Measurements from ENCODE around the gene REV3L. TPM values are rescaled to one million over a fixed set of nuclear protein-coding genes. Genes with fewer than 3 reads are reported as not detected.

REV3L gene
- total and polyA plus RNA-seq, 2 of the 8 experiments (the other 6 are each of a cell fraction or from before 2014, with no cell fraction given) = 2.1 to 6.6 TPM

- no peaks in the 10 kb centered on the region for H3K4me1 ChIP-seq (replicated peaks in 1 of 4; ENCODE audit: control insufficient read depth in 3 of 4, insufficient read depth in 4 of 4, low read length in 3 of 4)
Measured at GRCh38 chr6:111407686-111408085, 75.3 kb downstream of the REV3L start.

More at GRCh38 chr6:111407686-111408085, 75.3 kb downstream of the REV3L start:
- ChIA-PET POLR2A (ENCODE audit: partially characterized antibody) (no interaction called here), CTCF (ENCODE audit: partially characterized antibody) (no interaction called here)
- no peak overlapping the region for H3K4me3 ChIP-seq (ENCODE audit: extremely low read depth in 1 of 4, insufficient read depth in 2 of 4, low read depth in 3 of 4, low read length in 4 of 4)
- H3K9me3 ChIP-seq (ENCODE audit: insufficient read depth in 2 of 2, low read depth in 1 of 2, low read length in 1 of 2) = no peaks in the 10 kb centered on the region
- no peak overlapping the region for H2AK5ac ChIP-seq (ENCODE audit: low read depth, low read length)
- FAIRE-seq (no peak), DNase-seq (ENCODE audit: low read depth in 1 of 2, low spot score in 2 of 2) (no peak)
- H3K4me2 ChIP-seq (ENCODE audit: insufficient read depth in 1 of 2, low read depth in 2 of 2, low read length in 2 of 2) = no peak overlapping the region
- no peak overlapping the region for H4K5ac ChIP-seq (ENCODE audit: insufficient read length, low read depth, low read length)
- H3K36me3 ChIP-seq (ENCODE audit: control insufficient read depth in 2 of 4, insufficient read depth in 4 of 4, low read length in 3 of 4) = peaks cover 0 to 4% (median 0%) of the 10 kb centered on the region in 4 experiments; a peak in 2 of 8 replicates
- 99 to 100% methylated on average over 1 to 4 of the region's 4 CpGs for WGBS, 2 experiments (ENCODE audit: extremely low coverage in 1 of 2, insufficient coverage in 1 of 2, insufficient read length in 1 of 2, insufficient replicate concordance in 2 of 2, low coverage in 1 of 2, low lambda C conversion rate in 2 of 2, missing lambda C conversion rate in 1 of 2)
- no peak overlapping the region for H3K9ac ChIP-seq (replicated peaks in 1 of 4; ENCODE audit: extremely low read depth in 1 of 4, low read depth in 3 of 4, low read length in 3 of 4)
- no peak overlapping the region for H3K23ac ChIP-seq (ENCODE audit: insufficient read length)
- H3K4ac ChIP-seq (replicated peaks; ENCODE audit: insufficient read length, low read depth, low read length) = no peak overlapping the region
- H4K91ac ChIP-seq (replicated peaks; ENCODE audit: insufficient read length, low read length) = no peak overlapping the region
- TF ChIP-seq TAF7 (optimal IDR thresholded peaks at IDR 0.05; ENCODE audit: borderline replicate concordance, low read depth, low read length) = no peak
- TF ChIP-seq KDM4A (IDR thresholded peaks at IDR 0.05; ENCODE audit: low read depth, low read length, severe bottlenecking) = no peak
- TF ChIP-seq JUND (IDR thresholded peaks at IDR 0.05; ENCODE audit: low read length) = no peak
- TF ChIP-seq EZH2 (IDR thresholded peaks at IDR 0.05; ENCODE audit: low read depth, low read length, severe bottlenecking) = no peak
- TF ChIP-seq JUN (IDR thresholded peaks at IDR 0.05; ENCODE audit: low read depth, low read length) = no peak
- TF ChIP-seq, protein P1, sequence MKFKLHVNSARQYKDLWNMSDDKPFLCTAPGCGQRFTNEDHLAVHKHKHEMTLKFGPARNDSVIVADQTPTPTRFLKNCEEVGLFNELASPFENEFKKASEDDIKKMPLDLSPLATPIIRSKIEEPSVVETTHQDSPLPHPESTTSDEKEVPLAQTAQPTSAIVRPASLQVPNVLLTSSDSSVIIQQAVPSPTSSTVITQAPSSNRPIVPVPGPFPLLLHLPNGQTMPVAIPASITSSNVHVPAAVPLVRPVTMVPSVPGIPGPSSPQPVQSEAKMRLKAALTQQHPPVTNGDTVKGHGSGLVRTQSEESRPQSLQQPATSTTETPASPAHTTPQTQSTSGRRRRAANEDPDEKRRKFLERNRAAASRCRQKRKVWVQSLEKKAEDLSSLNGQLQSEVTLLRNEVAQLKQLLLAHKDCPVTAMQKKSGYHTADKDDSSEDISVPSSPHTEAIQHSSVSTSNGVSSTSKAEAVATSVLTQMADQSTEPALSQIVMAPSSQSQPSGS (IDR thresholded peaks at IDR 0.05; ENCODE audit: low read length) = no peak
- TF ChIP-seq TAF1 (IDR thresholded peaks at IDR 0.05; ENCODE audit: low read depth, low read length) = no peak
- TF ChIP-seq FOSL1 (IDR thresholded peaks at IDR 0.05; ENCODE audit: insufficient read depth, low read depth, low read length) = no peak
- no peak for TF ChIP-seq CBX8 (IDR thresholded peaks at IDR 0.05; ENCODE audit: borderline replicate concordance, low read depth, low read length)
- TF ChIP-seq KDM5A (IDR thresholded peaks at IDR 0.05; ENCODE audit: low read length) = no peak
- no peak for TF ChIP-seq ASH2L (IDR thresholded peaks at IDR 0.05; ENCODE audit: low read length)
- H3K79me1 ChIP-seq (ENCODE audit: low read depth, low read length) = no peaks in the 10 kb centered on the region
- H4K8ac ChIP-seq (ENCODE audit: extremely low read depth, insufficient read depth, low read length) = no peak overlapping the region
- H4K20me1 ChIP-seq (replicated peaks in 1 of 2; ENCODE audit: control insufficient read depth in 1 of 2, insufficient read depth in 2 of 2, low read length in 2 of 2) = peaks cover 0 to 3% of the 10 kb centered on the region in 2 experiments
- no peak overlapping the region for H3K14ac ChIP-seq (ENCODE audit: insufficient read length)
- no peak overlapping the region for H3K27ac ChIP-seq (ENCODE audit: low read depth, low read length)
- no peaks in the 10 kb centered on the region for H3K79me2 ChIP-seq (ENCODE audit: control insufficient read depth in 1 of 2, insufficient read depth in 2 of 2, low read length in 2 of 2)
- no peak overlapping the region for H3K56ac ChIP-seq (replicated peaks; ENCODE audit: insufficient read length, low read depth, low read length)
- no peak overlapping the region for H2BK5ac ChIP-seq (ENCODE audit: low read depth, low read length)
- H3K18ac ChIP-seq (ENCODE audit: extremely low read depth, low read length) = no peak overlapping the region
- no peak overlapping the region for H2BK15ac ChIP-seq (ENCODE audit: low read length)
- no peak overlapping the region for H2BK20ac ChIP-seq (ENCODE audit: low read length)
- no peaks in the 10 kb centered on the region; the same call in 1 of the 2 replicates for H3K23me2 ChIP-seq (ENCODE audit: low read depth, low read length)
- H2BK120ac ChIP-seq (replicated peaks; ENCODE audit: low read depth, low read length) = no peak overlapping the region
- no peak overlapping the region for H2BK12ac ChIP-seq (ENCODE audit: low read depth, low read length)
- H2AFZ ChIP-seq (ENCODE audit: low read length) = no peak overlapping the region
- no peaks in the 10 kb centered on the region for H3K27me3 ChIP-seq (replicated peaks in 1 of 4; ENCODE audit: control insufficient read depth in 3 of 4, extremely low read depth in 1 of 4, insufficient read depth in 3 of 4, low read length in 3 of 4)

Data from H1 (cell line).